22Rv1 (cell line): ENCODE results near the gene CEBPE.

Experiments used
- CTCF ChIP-seq: fragments of 450-650 bp; IDR thresholded peaks from 2 replicates; pipeline ENCODE4 v1.5.1; 2017; ENCODE audit warnings: mild to moderate bottlenecking
- ZFX ChIP-seq: fragments of 450-650 bp; IDR thresholded peaks from 2 replicates; pipeline ENCODE4 v1.6.1; 2017; ENCODE audit warnings: antibody characterized with exemption, borderline replicate concordance

GRCh38 chr14:23127861-23128260 is 8.8 kb upstream of the CEBPE start:
- TF ChIP-seq CTCF (no peak), ZFX (no peak)
